Epithelial cell of prostate (primary cell): ENCODE measurements around the gene OTUD4.

Experiments
- DNase-seq: peaks from one replicate; pipeline ENCODE4 v3.0.0-alpha.2; 2011; ENCODE audit warnings: low read depth, low spot score
- H3K27ac ChIP-seq: fragments of 450-650 bp; 2 replicates; pipeline ENCODE4 v1.5.1; 2017; ENCODE audit warnings: mild to moderate bottlenecking

OTUD4 gene

GRCh38 chr4:145132511-145133098 lies 47.8 kb downstream of the OTUD4 start:
- no peak for DNase-seq
- no peak overlapping the region for H3K27ac ChIP-seq

- DNase-seq, result no peak
- H3K27ac ChIP-seq, result peak overlapping the region; percentile 41
Observed at GRCh38 chr4:145131848-145132247, 48.5 kb downstream of the OTUD4 start.

- H3K27ac ChIP-seq, result peak overlapping the region; percentile 41
- no peak for DNase-seq
Observed at GRCh38 chr4:145130788-145131399, 49.5 kb downstream of the OTUD4 start.

- H3K27ac ChIP-seq, result peak overlapping the region; percentile 41
- no peak for DNase-seq
Observed at GRCh38 chr4:145130130-145130529, 50.3 kb downstream of the OTUD4 start.

GRCh38 chr4:145125396-145125795 lies 55.0 kb downstream of the OTUD4 start:
- no peak for DNase-seq
- no peak overlapping the region for H3K27ac ChIP-seq

- no peak for DNase-seq
- H3K27ac ChIP-seq, result no peak overlapping the region
Observed at GRCh38 chr4:145108128-145108527, 72.3 kb downstream of the OTUD4 start.

GRCh38 chr4:145107126-145107525 lies 73.3 kb downstream of the OTUD4 start:
- H3K27ac ChIP-seq, result no peak overlapping the region
- no peak for DNase-seq

- no peak for DNase-seq
- H3K27ac ChIP-seq, result no peak overlapping the region
Observed at GRCh38 chr4:145103496-145103895, 76.9 kb downstream of the OTUD4 start.

GRCh38 chr4:145102619-145103018 lies 77.8 kb downstream of the OTUD4 start:
- DNase-seq, result no peak
- H3K27ac ChIP-seq, result no peak overlapping the region

- no peak for DNase-seq
- no peak overlapping the region for H3K27ac ChIP-seq
Observed at GRCh38 chr4:145101091-145101490, 79.3 kb downstream of the OTUD4 start.

- no peak for DNase-seq
- H3K27ac ChIP-seq, result peak overlapping the region; percentile 91
Observed at GRCh38 chr4:145099653-145100052, 80.7 kb downstream of the OTUD4 start.

- H3K27ac ChIP-seq, result peak overlapping the region; percentile 91
- DNase-seq, result peak; percentile 14
Observed at GRCh38 chr4:145098675-145099037, 81.7 kb downstream of the OTUD4 start.

- peak within 1 kb of the TSS; percentile 91 for H3K27ac ChIP-seq
- DNase-seq, result peak; percentile 86
Observed at GRCh38 chr4:145097821-145098674, 82.3 kb downstream of the OTUD4 start, which contains the start of the genes ABCE1 and ANAPC10. TSS of gene ABCE1 (plus strand) at chr4:145098311. CDS start at chr4:145104413, 6,102 bp downstream. TSS of gene ANAPC10 (minus strand) at chr4:145098196. CDS start at chr4:145096099, 2,097 bp downstream.

GRCh38 chr4:145097331-145097820 lies 83.0 kb downstream of the OTUD4 start:
- peak; percentile 5 for DNase-seq
- peak overlapping the region; percentile 91 for H3K27ac ChIP-seq

- H3K27ac ChIP-seq, result no peak overlapping the region
- DNase-seq, result no peak
Observed at GRCh38 chr4:145093638-145094037, 86.8 kb downstream of the OTUD4 start.

GRCh38 chr4:145090380-145090779 lies 90.0 kb downstream of the OTUD4 start:
- no peak overlapping the region for H3K27ac ChIP-seq
- no peak for DNase-seq

- peak; percentile 12 for DNase-seq
- peak overlapping the region; percentile 21 for H3K27ac ChIP-seq
Observed at GRCh38 chr4:145083891-145084605, 96.3 kb downstream of the OTUD4 start.
